OCI-M2 (cell line): ENCODE data around the gene SMAD6.

Experiments
- DNase-seq: peaks from one replicate; lab custom pipeline; 2025; ENCODE audit not compliant: unreplicated experiment; lab: John Stamatoyannopoulos, UW

The SMAD6 gene

DNA sequence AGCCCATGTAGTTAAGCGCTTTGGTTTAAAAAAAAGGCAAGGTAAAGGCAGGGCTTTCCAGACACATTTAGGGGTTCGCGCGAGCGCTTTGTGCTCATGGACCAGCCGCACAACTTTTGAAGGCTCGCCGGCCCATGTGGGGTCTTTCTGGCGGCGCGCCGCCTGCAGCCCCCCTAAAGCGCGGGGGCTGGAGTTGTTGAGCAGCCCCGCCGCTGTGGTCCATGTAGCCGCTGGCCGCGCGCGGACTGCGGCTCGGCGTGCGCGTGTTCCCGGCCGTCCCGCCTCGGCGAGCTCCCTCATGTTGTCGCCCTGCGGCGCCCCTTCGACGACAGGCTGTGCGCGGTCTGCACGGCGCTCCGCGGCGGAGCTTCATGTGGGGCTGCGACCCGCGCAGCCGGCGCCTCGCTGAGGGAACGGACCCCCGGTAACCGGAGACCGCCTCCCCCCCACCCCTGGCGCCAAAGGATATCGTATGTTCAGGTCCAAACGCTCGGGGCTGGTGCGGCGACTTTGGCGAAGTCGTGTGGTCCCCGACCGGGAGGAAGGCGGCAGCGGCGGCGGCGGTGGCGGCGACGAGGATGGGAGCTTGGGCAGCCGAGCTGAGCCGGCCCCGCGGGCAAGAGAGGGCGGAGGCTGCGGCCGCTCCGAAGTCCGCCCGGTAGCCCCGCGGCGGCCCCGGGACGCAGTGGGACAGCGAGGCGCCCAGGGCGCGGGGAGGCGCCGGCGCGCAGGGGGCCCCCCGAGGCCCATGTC is 927 bp downstream of the SMAD6 start:
- DNase-seq: no peak

DNA sequence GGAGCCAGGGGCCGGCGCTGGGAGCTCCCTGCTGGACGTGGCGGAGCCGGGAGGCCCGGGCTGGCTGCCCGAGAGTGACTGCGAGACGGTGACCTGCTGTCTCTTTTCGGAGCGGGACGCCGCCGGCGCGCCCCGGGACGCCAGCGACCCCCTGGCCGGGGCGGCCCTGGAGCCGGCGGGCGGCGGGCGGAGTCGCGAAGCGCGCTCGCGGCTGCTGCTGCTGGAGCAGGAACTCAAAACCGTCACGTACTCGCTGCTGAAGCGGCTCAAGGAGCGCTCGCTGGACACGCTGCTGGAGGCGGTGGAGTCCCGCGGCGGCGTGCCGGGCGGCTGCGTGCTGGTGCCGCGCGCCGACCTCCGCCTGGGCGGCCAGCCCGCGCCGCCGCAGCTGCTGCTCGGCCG is 1.5 kb downstream of the SMAD6 start:
- no peak for DNase-seq

DNA sequence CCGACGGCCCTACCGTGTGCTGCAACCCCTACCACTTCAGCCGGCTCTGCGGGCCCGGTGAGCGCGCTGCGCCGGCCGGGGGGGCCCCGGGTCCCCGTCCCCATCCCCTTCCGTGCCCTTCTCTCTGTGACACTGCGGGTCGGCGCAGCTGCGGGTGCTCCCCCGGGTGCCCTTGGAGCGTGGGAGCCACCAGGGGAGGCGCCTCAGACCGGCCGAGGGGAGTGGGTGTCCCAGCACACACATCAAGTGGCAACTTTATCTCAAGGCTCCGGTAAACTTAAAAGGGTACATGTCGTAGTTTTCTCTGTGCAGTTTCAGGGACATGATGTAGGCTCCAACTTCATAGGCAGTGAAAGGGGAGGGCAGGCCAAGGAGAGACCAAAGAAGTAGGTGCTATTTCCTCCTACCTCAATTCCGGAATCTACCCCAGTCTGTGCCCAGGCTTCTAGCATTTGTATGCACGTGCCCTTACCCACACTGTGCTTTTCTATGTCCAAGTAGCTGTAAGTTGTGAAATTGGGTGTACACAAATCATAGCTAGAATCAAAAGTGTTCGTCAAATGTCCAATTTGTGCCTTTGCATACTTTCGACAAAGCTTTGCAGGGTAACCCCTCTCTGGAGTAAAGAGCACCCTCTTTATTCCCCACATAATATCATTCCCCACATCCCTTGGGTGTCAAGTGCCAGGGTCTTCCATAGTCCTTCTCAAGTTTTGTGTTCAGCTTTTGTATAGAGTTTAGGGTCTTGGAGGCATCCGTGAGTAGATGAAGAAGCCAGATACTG is 2.2 kb downstream of the SMAD6 start:
- DNase-seq: no peak

DNA sequence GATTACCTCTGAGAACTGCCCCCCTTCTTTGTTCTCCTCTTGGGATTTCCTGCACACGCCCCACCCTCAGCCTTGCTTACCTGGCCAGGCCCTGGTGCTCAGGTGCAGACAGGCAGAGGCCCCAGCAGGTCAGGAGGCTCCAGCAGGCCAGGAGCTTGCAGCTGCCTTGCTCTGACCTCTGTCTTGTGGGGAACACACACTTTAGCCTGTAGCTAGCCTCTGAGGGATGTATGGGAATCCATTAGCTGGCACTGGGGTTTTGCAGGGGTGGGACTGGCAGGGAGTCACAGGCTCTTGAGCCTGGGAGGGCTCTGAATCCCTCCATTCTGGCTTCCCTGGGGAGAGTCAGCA is 2.7 kb downstream of the SMAD6 start:
- DNase-seq: no peak

DNA sequence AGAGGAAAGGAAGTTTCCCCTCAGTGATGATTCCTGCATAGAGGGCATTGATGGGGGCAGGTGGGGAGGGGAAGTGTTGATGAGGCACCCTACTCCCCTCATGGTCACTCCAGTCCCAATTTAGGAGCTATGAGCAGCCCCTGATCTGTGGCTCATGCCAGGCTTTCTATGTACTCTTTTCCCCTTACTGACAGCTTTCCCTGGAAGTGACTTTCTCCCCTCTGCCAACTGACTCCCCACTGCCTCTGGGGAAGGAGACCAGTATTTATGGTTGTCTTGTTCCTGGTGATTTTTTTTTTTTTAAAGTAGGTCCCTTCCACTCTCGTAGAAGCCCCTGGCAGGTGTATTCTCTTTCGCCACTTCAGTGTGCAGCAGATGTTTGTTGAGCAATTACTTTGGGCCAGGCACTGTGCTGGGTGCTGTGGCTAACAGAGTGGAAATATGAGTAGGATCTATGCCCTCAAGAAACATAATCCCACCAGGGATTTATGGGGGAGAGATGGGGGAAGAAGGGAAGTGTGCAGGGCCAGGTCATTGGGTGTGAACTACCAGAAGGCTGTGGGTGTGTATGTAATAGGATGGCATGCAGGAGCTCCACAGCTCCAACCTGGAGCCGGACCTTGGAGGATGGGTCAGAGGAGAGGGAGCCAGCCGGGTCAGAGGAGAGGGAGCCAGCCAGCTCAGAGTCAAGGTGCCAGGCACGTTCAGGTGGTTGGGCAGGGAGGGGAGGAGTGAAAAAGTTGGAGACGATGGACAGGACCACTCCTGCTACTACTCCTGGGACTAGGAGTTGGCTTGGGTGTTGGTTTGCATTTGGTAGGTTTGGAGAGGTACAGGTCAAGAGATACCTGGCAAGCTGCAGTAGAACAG is 3.5 kb downstream of the SMAD6 start:
- DNase-seq: no peak

DNA sequence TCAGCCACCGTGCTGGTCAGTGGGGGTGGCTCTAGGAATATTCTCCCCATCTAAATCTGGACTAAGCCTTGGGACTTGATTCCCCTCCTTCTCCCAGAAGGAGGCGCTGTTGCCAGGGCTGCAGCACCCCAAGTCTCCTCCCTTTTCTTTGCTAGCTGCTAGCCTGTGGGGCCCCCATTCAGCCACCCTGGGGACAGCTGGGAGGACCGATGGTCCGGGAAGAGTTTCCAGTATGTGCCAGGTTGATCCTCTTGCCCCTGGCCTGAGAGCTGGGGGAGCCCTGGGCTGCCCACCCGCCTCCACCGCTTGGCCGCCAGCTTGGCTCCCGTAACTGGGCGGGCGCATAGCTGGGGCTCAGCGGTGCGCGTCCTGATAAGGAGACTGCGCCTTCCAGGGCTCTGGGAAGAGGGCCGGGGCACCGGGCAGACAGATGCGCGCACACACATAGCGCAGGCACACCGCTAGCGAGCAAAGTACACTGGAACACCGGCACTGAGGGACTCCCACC is 4.2 kb downstream of the SMAD6 start:
- DNase-seq: no peak

DNA sequence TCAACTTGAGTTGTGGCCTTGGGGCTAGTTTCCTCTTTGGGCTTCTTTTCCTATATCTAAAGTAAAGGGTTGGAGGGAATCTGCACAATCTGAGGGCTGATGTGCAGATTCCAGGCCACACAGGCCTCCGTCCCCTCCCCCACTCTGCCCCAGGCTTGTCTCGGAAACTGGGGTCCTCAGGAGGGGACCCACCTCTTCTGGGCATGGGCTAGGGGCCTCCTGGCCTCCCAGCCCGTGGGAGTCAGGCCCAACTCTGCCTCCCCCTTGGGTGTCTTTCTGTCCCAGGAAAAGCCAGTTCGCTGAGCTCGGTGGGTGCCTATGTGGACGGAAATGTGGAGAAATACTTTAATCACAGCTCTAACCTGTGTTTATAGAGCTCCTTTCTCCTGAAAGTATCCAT is 4.8 kb downstream of the SMAD6 start:
- no peak for DNase-seq

DNA sequence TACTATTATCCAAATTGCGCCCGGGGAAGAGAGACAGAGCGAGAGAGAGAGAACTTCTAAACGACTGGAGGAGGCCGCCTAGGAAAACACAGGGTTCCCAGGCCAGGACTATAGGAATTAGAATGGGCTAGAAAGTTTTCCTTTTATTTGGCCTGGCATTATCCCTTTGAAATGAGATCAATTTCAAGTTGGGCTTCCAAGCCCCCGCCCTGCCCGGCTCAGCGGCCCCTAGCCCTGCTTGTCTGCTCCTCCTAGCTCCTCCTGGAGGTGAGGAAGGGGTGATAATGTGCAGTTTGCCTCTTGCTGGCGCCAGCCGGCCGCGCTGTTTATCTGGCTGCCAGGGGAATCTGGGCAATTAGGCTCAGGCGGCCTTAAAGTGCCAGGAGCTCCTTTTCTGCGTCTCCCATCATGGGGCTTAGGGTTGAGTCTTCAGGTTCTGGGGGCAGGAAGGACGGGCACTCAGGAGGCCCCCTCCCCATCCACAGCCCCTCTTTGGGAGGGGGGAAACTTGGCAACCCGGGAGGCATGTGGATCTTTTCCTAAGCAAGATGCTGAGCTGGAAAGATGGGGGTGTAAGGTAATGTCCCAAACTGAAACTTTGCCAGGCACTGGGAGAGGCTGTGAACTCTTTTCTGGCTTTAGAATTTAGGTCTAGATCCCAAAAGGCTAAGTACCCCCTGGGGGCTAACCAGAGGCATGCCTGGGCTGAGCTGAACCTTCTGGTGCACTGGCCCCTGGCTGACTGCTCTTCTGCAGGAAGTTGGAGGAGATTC is 5.5 kb downstream of the SMAD6 start:
- no peak for DNase-seq

DNA sequence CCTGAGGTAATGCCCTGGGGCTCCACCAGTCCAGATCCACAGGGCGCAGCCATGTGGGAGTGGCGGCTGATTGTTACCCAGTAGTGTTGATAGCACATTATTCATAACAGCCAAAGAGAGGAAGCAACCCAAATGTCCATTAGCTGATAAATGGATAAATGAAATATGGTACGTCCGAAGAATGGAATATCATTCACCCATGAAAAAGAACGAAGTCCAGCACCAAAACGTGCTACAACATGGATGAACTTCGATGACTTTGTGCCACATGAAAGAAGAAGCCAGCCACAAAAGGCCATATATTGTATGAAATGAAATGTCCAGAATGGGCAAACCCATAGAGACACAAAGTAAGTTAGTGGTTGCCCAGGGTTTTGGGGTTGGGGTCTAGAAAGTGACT is 6.4 kb downstream of the SMAD6 start:
- no peak for DNase-seq

DNA sequence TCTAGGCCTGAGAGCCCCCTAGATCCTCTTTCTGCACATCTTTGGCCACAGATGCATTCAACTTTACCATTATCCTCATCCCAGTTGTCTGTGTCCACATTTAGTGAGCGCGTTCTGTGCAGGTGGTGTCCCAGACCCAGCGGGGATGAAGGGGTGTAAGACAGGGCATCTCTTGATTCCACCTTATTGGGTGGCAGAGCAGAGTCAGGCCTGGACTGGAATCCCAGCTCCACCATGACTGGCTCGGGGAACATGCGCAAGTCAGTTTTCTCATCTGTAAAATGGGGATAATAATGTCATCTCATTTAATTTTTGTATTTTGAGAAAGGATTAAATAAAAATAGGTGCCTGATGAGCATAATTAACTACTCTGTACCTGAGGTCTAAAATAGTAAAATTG is 7.8 kb downstream of the SMAD6 start:
- DNase-seq: no peak

DNA sequence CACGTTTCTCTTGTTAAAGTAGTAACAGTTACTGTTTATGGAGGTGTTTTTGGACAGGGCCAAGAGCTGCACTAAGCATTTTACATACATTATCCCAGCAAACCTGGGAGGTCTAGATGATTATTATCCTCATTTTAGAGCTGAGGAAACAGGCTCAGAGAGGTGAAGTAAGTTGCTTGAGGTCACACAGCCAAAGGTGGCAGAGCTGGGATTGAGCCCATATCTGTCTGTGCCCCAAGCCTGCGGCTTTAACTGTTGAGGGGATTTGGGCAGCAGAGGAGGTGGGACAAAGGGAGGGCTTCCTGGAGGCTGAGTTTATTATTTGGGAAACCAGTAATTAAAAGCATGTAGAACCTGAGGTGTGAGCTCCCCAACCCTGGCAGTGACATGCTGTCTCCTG is 9.2 kb downstream of the SMAD6 start:
- no peak for DNase-seq

DNA sequence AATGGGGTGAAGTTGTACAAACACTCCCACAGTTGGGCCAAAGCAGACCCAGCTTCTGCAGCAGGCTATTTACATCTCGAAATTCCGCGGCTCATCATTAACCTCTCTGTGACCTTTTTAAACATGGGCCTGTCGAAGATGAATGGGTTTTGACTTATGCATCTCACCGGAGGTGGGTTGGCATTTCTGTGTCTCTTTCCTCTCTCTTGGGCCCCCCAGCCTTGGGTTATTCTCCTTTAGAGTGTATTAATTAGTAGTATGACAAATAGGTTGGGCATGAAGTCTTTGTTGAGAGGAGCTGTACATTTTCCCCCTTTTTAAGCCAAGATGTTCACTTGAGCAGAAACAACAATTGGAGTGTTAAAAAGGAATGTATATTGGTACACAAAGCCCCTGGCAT is 9.8 kb downstream of the SMAD6 start:
- no peak for DNase-seq

DNA sequence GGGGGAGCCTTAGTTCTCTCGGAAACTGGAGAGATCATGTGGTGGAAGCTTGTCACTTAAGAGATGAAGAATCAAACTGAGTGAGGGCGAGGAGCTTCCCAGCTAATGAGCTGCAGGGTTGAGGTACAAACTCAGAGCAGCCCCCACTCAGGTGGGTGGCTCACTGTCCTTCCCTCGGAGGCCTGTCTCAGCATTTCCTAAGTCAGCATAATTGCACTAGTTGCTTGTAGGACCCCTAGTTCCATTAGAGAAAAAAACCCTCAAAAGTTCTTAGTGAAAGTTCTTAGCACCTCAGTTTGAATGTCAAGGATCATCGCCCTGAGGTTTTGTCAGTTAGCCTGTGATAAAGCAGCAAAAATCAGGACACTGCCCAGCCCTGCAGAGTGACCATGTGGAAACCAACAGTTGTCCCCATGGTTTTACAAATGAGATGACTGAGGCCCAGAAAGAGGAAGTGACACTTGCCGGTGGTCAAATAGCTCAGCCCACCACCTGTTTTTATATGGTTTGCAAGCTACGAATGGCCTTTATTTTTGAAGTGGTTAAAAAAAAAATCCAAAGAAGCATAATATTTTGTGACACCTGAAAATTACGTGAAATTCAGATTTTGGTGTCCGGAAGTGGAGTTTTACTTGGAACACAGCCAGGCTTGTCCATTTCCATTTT is 11.9 kb downstream of the SMAD6 start:
- no peak for DNase-seq

DNA sequence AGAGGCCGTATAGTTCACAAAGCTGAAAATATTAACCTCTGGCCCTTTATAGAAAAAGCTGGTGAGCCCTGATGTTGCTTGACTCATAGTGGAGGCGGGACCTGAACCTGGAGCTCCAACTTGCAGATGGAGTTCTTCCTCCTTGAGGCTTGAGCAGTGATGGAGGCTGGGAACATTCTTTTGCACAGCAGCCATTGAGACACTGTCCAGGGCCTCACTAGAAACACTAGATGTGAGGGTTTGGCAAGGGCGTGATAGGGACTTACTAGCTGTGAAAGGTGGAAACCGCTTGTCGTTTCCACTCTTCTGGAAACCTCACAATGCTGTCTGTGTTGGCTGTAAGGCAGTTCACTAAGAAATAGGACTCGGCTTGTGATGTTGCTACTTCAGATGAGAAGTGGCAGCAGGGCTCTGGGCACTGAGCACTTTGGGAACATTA is 12.5 kb downstream of the SMAD6 start:
- DNase-seq: no peak

DNA sequence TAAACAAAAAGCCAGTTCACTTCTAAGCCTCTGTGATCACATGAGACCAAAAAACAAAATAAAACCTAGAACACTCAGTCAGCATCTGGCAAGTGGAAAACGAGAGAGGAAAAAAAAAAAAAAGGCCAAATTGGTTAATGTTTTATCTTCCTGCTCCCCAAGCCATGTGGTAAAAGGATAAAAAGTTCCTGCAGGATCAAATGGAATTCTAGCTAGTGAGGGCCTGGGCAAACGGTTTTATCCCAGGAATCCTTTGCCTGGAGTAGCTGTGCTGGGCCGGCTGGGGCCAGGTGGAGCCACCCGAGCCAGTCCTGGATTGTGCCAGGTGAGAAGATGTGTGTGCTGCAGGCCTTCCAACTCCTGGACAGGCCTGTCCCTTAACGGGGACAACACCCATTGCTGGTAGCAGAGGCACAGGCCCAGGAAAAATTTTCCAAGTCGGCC is 13.2 kb downstream of the SMAD6 start:
- no peak for DNase-seq

DNA sequence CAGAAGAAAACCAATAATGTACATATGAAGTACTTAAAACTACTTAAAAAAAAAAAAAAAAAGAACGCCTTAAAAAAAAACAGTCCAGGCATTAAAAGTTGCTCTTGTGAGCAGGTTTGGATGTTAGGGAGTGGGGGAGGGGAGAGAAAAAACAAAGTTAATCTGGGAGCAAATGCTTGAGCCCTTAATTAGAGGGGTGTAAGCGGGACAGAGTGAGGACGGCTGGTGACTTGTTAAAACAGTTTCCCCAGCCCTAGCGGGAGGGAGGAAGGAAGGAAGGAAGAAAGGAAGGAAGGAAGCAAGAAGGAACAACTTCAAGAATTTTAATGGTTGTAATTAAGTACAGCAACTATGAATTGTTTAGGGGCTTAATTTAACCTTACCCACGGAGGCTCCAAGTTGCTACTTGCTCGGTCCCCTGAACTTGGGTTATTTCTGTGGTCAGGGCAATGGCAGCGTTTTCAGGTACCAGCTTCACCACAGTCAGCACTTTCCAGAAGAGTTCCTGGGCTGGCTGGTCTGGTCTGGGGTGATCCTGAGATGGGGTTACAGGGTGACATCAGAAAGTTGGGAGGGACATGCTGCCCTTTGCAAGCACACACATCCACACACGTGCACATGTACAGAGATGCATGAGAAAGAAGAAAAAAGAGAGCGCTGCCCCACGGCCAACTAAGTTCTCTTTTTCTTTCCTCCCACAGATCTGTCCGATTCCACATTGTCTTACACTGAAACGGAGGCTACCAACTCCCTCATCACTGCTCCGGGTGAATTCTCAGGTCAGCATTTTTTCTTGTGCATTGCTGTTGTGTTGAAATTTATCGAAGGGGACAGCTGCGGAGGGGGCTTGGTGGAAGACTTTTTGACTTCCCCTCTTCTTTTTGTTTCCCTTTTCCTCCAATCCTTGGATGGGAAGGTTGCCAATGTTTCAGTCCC is 14.0 kb downstream of the SMAD6 start:
- DNase-seq: no peak

DNA sequence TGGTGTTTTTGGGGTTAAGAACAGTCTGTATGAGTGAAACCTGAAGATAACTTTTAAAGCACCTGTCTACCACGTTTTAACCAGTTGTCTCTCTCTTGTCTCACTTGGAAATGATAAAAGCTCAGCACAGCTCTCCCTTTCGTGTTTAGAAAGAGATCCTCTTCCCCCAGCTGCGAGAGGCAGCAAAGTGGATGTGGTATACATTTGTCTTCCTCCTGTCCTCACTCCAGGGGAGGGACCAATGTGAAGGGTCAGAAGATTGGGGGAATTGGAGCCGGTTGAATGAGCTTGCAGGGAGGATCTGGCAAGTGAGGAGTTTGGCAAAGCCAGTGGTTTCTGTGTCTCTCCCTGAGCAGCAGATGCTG is 14.6 kb downstream of the SMAD6 start:
- DNase-seq: no peak

DNA sequence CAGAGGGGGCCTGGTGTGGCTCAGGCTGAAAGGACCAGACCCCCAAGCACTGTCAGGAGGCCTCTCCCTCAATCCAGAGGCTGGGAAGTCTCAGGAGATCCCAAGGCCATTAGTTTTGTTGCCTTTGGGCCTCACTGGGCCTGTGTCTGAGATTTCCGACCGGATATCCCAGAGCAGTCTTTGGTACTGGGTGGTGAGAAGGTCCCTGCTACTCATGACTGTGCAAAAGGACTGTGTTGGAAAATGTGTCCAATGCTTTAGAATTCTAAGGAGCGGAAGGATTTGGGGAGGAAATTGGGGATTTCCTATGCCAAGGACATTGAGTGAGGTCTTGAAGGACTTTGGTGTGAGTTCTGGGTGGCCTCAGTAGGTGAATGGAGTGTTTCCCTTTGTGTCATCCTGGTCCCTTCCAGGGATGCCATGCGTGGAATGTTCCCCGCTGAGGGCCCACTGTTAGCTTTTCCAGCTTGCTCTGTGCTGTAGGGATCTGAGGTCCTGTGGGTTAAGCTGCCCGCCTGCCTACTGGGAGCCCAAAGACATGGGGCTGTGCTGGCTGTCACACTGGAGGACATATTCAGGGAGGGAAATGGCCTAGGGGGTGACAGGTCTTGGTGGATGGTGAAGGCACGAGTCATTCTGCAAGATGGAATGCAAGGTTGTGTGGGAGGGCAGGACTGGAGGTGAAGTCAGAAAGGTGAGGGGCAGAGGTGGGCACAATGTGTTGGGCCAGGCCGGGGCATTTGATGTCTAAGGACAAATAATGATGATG is 16.4 kb downstream of the SMAD6 start:
- DNase-seq: no peak
